Measurements from ENCODE around the gene KIF21B. TPM values are rescaled to one million over a fixed set of nuclear protein-coding genes. Genes with fewer than 3 reads are reported as not detected.

Gene KIF21B
- total RNA-seq, 4 donors from 2014 or later = 1.2 to 1.9 (median 1.6) TPM

DNA sequence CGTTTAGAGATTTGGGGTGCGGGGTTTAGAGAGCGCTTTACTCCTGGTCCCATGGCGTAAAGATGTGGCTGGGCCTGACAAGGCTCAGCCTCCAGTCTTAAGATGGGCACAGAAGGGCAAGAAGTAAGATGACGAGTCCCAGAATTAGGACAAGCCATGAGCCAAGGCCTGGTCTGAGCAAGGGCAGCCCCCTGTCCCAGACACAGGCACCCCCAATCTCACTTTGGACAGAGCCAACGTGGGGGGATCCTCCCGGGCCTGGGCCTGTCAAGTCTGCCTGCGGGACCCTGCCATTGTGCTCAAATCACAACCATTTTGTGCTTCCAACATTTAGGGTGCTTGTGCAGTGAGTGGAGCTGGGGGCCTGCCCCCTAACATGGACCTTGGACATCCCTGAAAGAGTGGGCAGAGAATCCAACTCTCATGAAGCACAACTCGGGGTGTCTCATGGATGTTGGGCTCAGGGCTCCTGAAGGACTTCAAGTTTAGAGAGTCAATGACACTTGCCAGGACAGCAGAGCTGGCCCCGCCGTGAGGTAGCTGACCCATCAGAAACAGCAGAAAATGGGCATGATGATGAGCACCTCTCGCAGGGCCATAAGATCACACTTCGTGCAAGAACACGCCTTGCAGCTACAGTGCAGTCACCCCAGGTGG is 52.6 kb downstream of the KIF21B start:
- Histone ChIP-seq H3K36me3 (peaks cover 0 to 10% of the 10 kb centered on the region in 2 donors), H3K4me3 (no peak overlapping the region), H3K27me3 (no peaks in the 10 kb centered on the region), H3K4me1 (peaks cover 0 to 10% (median 3%) of the 10 kb centered on the region in 3 donors), H3K27ac (no peak overlapping the region), H3K9me3 (no peaks in the 10 kb centered on the region)
- TF ChIP-seq POLR2AphosphoS5 (IDR thresholded peaks at IDR 0.05) (no peak), POLR2A (IDR thresholded peaks at IDR 0.05) (no peak), EP300 (IDR thresholded peaks at IDR 0.05) (no peak)
- TF ChIP-seq, protein P1, sequence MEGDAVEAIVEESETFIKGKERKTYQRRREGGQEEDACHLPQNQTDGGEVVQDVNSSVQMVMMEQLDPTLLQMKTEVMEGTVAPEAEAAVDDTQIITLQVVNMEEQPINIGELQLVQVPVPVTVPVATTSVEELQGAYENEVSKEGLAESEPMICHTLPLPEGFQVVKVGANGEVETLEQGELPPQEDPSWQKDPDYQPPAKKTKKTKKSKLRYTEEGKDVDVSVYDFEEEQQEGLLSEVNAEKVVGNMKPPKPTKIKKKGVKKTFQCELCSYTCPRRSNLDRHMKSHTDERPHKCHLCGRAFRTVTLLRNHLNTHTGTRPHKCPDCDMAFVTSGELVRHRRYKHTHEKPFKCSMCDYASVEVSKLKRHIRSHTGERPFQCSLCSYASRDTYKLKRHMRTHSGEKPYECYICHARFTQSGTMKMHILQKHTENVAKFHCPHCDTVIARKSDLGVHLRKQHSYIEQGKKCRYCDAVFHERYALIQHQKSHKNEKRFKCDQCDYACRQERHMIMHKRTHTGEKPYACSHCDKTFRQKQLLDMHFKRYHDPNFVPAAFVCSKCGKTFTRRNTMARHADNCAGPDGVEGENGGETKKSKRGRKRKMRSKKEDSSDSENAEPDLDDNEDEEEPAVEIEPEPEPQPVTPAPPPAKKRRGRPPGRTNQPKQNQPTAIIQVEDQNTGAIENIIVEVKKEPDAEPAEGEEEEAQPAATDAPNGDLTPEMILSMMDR (IDR thresholded peaks at IDR 0.05) = no peak
- WGBS, 2 donors (ENCODE audit: low coverage in 1 of 2) = 85% methylated on average over 5 of the region's 14 CpGs; no CpG with 5 or more reads in 1 of the 2 donors
- ATAC-seq = no peak

DNA sequence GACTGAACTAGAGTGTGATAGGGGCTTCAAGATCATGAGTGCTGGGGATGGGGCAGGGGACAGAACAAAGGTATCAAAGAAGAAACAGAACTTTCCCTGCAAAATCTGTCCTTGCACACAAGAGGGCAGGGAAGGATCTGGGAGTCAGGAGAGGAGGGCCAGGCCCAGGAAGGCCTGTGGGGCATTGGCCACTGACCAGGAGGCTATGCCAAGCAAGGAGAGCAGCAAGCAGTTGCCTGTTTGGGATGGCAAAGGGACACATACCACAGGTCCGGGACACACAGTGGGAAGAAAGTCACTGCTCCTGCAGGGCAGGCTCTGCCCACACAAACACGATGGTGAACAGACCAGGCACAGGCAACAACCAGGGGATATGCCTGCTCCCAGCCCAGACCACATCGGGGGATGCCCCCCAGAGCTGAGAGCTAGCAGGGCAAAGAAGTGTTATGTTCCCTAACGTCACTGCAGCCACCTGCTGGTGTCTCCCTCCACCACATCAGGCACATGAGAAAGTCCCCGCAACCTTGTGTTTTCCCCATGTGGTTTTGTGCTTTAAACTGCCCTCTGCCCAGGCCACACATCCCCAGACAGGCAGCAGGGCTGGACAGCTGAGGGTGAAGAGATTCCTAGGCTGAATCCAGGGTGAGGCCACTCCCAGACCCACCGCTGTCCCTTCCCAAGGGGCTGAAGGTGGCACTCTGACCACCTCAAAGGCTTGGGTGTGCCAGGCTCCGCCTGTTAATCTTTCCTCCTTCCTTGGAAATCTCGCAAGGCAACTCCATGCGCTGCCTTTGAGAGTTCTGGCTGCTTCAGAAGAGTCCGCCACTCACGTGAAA is 53.6 kb downstream of the KIF21B start:
- H3K4me3 ChIP-seq = no peak overlapping the region
- no peak for ATAC-seq
- no peak for TF ChIP-seq POLR2AphosphoS5 (IDR thresholded peaks at IDR 0.05)

DNA sequence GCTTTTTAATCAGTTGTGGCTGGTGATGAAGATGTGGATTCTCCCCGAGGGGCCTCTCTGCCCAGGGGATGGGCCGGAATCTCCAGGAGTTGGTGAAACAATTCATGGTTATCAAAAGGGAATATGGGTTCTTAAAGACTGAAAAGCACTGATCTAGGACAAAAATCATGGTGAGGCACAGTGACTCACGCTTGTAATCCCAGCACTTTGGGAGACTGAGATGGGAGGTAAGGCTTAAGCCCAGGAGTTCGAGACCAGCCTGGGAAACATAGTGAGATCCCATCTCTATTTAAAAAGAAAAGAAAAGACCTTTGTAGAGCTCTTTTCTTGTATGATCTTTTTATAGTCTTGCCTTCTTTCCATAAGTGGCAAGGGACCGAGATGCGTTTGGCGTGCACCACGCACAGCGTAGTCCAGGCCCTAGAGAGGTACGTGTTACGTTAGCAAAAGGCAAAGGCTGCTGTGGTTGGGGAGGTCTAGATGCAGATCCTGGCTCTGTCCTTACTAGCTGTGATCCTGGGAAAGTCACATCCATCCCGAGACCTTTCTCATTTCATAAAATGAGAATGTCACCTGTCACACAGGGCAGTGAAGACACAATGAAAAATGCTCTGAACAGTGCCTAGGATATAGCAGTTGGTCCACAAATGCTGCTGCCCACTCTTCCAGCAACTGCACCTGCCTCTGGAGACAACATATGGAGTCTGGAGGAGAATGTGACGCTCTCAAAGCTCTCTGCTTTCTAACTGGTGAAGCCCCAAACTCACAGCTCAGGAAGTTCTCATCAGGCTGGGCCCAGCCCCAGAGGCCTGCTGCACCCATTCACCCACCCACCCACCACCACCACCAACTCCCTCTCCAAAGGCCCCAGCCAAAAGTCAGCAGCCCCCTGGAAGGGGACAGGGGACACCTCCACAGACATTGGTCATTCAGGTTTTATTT is 54.8 kb downstream of the KIF21B start:
- Histone ChIP-seq H3K4me3 (no peak overlapping the region), H3K9me3 (no peaks in the 10 kb centered on the region), H3K27ac (no peak overlapping the region), H3K4me1 (peaks cover 0 to 10% (median 3%) of the 10 kb centered on the region in 3 donors), H3K36me3 (no peaks in the 10 kb centered on the region), H3K27me3 (no peaks in the 10 kb centered on the region)
- ATAC-seq = no peak
- WGBS, 2 donors (ENCODE audit: low coverage in 1 of 2) = 90 to 92% methylated on average over 5 to 10 of the region's 13 CpGs
- TF ChIP-seq EP300 (IDR thresholded peaks at IDR 0.05) (no peak), POLR2AphosphoS5 (IDR thresholded peaks at IDR 0.05) (no peak), POLR2A (IDR thresholded peaks at IDR 0.05) (no peak)
- TF ChIP-seq, protein P1 (IDR thresholded peaks at IDR 0.05) = no peak

More for the DNA sequence above, 53.6 kb downstream of the KIF21B start:
- Histone ChIP-seq H3K4me1 (peaks cover 0 to 10% (median 3%) of the 10 kb centered on the region in 3 donors), H3K27ac (no peak overlapping the region), H3K9me3 (no peaks in the 10 kb centered on the region), H3K36me3 (peaks cover 0 to 6% of the 10 kb centered on the region in 2 donors), H3K27me3 (no peaks in the 10 kb centered on the region)
- WGBS, 2 donors (ENCODE audit: low coverage in 1 of 2) = 80% methylated on average over 2 of the region's 11 CpGs; no CpG with 5 or more reads in 1 of the 2 donors

DNA sequence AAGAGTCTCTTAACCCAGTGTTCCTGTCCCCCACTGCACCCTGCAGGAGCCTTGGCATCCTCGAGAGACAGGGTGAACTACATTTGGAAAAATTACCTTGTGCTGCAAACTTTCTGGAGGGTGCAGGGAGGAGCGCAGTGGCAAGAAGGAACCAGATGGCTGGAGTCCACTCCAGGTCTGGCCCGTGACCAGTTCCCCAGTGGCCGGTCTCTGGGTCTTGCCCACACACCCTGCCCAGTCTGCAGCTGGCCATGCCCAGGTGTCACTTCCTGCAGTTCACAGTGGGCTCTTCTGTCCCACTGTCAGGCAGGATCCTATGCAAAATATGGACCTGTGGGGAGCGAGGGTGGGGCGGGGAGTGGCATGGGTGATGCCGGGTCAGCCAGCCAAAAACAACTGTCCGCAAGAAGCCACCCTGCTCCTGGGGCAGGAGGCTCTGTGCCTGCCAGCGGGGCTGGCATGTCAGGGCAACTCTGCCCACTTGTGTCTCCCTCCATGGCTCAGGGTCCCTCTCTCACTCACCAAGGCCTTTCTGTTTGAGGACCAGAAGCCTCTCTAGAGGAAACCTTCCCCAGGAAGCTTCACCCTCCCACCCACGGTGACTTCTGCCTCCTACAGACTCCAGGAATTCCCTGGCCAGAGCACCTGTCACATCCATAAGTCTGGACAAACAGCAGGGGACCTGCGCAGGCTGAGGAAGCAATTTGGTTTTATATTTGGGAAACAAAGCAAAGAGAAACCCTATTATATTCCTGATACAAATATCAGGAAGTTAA is 55.6 kb downstream of the KIF21B start:
- 92 to 93% methylated on average over 2 to 3 of the region's 11 CpGs for WGBS, 2 donors (ENCODE audit: low coverage in 1 of 2)
- Histone ChIP-seq H3K27ac (no peak overlapping the region), H3K4me1 (peaks cover 0 to 10% (median 3%) of the 10 kb centered on the region in 3 donors), H3K27me3 (no peaks in the 10 kb centered on the region), H3K4me3 (no peak overlapping the region), H3K36me3 (no peaks in the 10 kb centered on the region), H3K9me3 (no peaks in the 10 kb centered on the region)
- ATAC-seq = no peak
- TF ChIP-seq EP300 (IDR thresholded peaks at IDR 0.05) (no peak), POLR2A (IDR thresholded peaks at IDR 0.05) (no peak), POLR2AphosphoS5 (IDR thresholded peaks at IDR 0.05) (no peak)
- TF ChIP-seq, protein P1 (IDR thresholded peaks at IDR 0.05) = no peak
